ENCODE measurements around the gene RRAS.
"Not testable (repeated sequence)": the region's sequence is repeated elsewhere in the genome, so short reads cannot be mapped to it uniquely, and the experiment has no call there.

Gene RRAS

GRCh38 chr19:49632576-49632975 is 7.4 kb downstream of the RRAS start:
- no peak for DNase-seq (ENCODE audit: low read depth in 3 of 3)

- no peak for DNase-seq (ENCODE audit: low read depth in 3 of 3)
These were observed 8.2 kb downstream of the RRAS start for GRCh38 chr19:49631610-49632192.

- DNase-seq (ENCODE audit: low read depth in 3 of 3) = no peak
These were observed 8.8 kb downstream of the RRAS start for GRCh38 chr19:49631014-49631588.

- no peak for DNase-seq (ENCODE audit: low read depth in 3 of 3)
These were observed 10.3 kb downstream of the RRAS start for GRCh38 chr19:49629659-49630058.

GRCh38 chr19:49626226-49626625 is 13.7 kb downstream of the RRAS start:
- DNase-seq (ENCODE audit: low read depth in 3 of 3) = no peak

- DNase-seq (ENCODE audit: low read depth in 3 of 3) = no peak
These were observed 14.7 kb downstream of the RRAS start for GRCh38 chr19:49624967-49625910.

GRCh38 chr19:49617860-49618259 is 22.1 kb downstream of the RRAS start:
- not testable (repeated sequence) for DNase-seq (ENCODE audit: low read depth in 3 of 3)

GRCh38 chr19:49616945-49617344 is 23.0 kb downstream of the RRAS start:
- DNase-seq (ENCODE audit: low read depth in 3 of 3) = no peak

- no peak for DNase-seq (ENCODE audit: low read depth in 3 of 3)
These were observed 23.4 kb downstream of the RRAS start for GRCh38 chr19:49616532-49616931.

GRCh38 chr19:49615861-49616260 is 24.1 kb downstream of the RRAS start:
- DNase-seq (ENCODE audit: low read depth in 3 of 3) = no peak

GRCh38 chr19:49614096-49614833 is 25.7 kb downstream of the RRAS start:
- DNase-seq (ENCODE audit: low read depth in 3 of 3) = peak in 1 of 3 experiments; percentile 14

- no peak for DNase-seq (ENCODE audit: low read depth in 3 of 3)
These were observed 26.6 kb downstream of the RRAS start for GRCh38 chr19:49613374-49613773.

GRCh38 chr19:49609499-49610092 is 30.3 kb downstream of the RRAS start:
- no peak for DNase-seq (ENCODE audit: low read depth in 3 of 3)

GRCh38 chr19:49605605-49606004 is 34.3 kb downstream of the RRAS start:
- no peak for DNase-seq (ENCODE audit: low read depth in 3 of 3)

GRCh38 chr19:49602806-49603205 is 37.1 kb downstream of the RRAS start:
- DNase-seq (ENCODE audit: low read depth in 3 of 3) = no peak

- DNase-seq (ENCODE audit: low read depth in 3 of 3) = no peak
These were observed 38.4 kb downstream of the RRAS start for GRCh38 chr19:49601482-49602038.

- no peak for DNase-seq (ENCODE audit: low read depth in 3 of 3)
These were observed 40.3 kb downstream of the RRAS start for GRCh38 chr19:49599378-49600295.

- no peak for DNase-seq (ENCODE audit: low read depth in 3 of 3)
These were observed 42.3 kb downstream of the RRAS start for GRCh38 chr19:49597703-49597974.

GRCh38 chr19:49596954-49597702 is 42.8 kb downstream of the RRAS start:
- DNase-seq (ENCODE audit: low read depth in 3 of 3) = no peak

- DNase-seq (ENCODE audit: low read depth in 3 of 3) = no peak
These were observed 43.5 kb downstream of the RRAS start for GRCh38 chr19:49596407-49596806.

Measured in stimulated activated CD4-positive, alpha-beta T cell treated with anti-CD3 and anti-CD28 coated beads, TNF-alpha, amount 100 ng/mL, for 24 hours (primary cell).